Ishikawa (cell line): ENCODE measurements around the gene ZNF254.

ENCODE experiments used
- CEBPB ChIP-seq: IDR thresholded peaks from 2 replicates; pipeline ENCODE4 v1.6.1; 2012
- CREB1 ChIP-seq: IDR thresholded peaks from 2 replicates; pipeline ENCODE4 v1.6.1; 2012; ENCODE audit warnings: low read depth
- EGR1 ChIP-seq: IDR thresholded peaks from 2 replicates; pipeline ENCODE4 v1.6.1; 2012
- EP300 ChIP-seq: IDR thresholded peaks from 2 replicates; pipeline ENCODE4 v1.6.1; 2012; ENCODE audit warnings: borderline replicate concordance
- NFIC ChIP-seq: IDR thresholded peaks from 2 replicates; pipeline ENCODE4 v1.6.1; 2012
- RAD21 ChIP-seq: IDR thresholded peaks from 2 replicates; pipeline ENCODE4 v1.6.1; 2012; ENCODE audit warnings: low read depth
- REST ChIP-seq: IDR thresholded peaks from 2 replicates; pipeline ENCODE4 v1.6.1; 2012; ENCODE audit warnings: low read depth, mild to moderate bottlenecking
- TAF1 ChIP-seq: IDR thresholded peaks from 2 replicates; pipeline ENCODE4 v1.6.1; 2012; ENCODE audit warnings: low read depth, mild to moderate bottlenecking
- TCF12 ChIP-seq: IDR thresholded peaks from 2 replicates; pipeline ENCODE4 v1.6.1; 2012; ENCODE audit warnings: low read depth
- TEAD4 ChIP-seq: IDR thresholded peaks from 2 replicates; pipeline ENCODE4 v1.6.1; 2012
- USF1 ChIP-seq: IDR thresholded peaks from 2 replicates; pipeline ENCODE4 v1.6.1; 2012
- YY1 ChIP-seq: IDR thresholded peaks from 2 replicates; pipeline ENCODE4 v1.6.1; 2012; ENCODE audit warnings: low read depth

GRCh38 chr19:24053601-24054000 lies 33.4 kb upstream of the ZNF254 start:
- no peak for TF ChIP-seq TAF1
- no peak for TF ChIP-seq TCF12
- no peak for TF ChIP-seq RAD21
- no peak for TF ChIP-seq USF1
- no peak for TF ChIP-seq TEAD4
- TF ChIP-seq REST, result no peak
- TF ChIP-seq EP300, result no peak
- TF ChIP-seq CREB1, result no peak
- TF ChIP-seq YY1, result no peak
- TF ChIP-seq CEBPB, result no peak
- TF ChIP-seq EGR1, result no peak
- TF ChIP-seq NFIC, result no peak
